Stimulated activated naive CD8-positive, alpha-beta T cell treated with anti-CD3 and anti-CD28 coated beads, Interleukin-15, amount 100 ng/mL, for 72 hours (primary cell): ENCODE results near the gene EPHB4.
"Not testable (repeated sequence)": the region's sequence is repeated elsewhere in the genome, so short reads cannot be mapped to it uniquely, and the experiment has no call there.

Experiments used
- ATAC-seq: fragments of 150-1000 bp; cut with Tn5 transposase; 2 replicates; pipeline ENCODE4 v1.10.0; 2021; ENCODE audit warnings: mild to moderate bottlenecking, moderate library complexity
- DNase-seq, 2 donors: peaks; one replicate each; pipeline ENCODE4 v3.0.0; 2021 to 2022
- H3K27ac Mint-ChIP-seq, 2 donors: one replicate each; pipeline ENCODE4 v1.8.0; 2022; ENCODE audit warnings: mild to moderate bottlenecking in 2 of 2, mixed read lengths in 2 of 2, moderate library complexity in 2 of 2
- H3K27me3 Mint-ChIP-seq: one replicate; pipeline ENCODE4 v1.8.0; 2022; ENCODE audit warnings: mixed read lengths
- H3K4me1 Mint-ChIP-seq: one replicate; pipeline ENCODE4 v1.8.0; 2022; ENCODE audit warnings: mild to moderate bottlenecking, mixed read lengths
- H3K4me3 Mint-ChIP-seq, 2 donors: one replicate each; pipeline ENCODE4 v1.8.0; 2022; ENCODE audit warnings: mild to moderate bottlenecking in 2 of 2, mixed read lengths in 2 of 2, moderate library complexity in 1 of 2
- H3K9me3 Mint-ChIP-seq, 2 donors: one replicate each; pipeline ENCODE4 v1.8.0; 2022; ENCODE audit warnings: mixed read lengths in 2 of 2

The EPHB4 gene

DNA sequence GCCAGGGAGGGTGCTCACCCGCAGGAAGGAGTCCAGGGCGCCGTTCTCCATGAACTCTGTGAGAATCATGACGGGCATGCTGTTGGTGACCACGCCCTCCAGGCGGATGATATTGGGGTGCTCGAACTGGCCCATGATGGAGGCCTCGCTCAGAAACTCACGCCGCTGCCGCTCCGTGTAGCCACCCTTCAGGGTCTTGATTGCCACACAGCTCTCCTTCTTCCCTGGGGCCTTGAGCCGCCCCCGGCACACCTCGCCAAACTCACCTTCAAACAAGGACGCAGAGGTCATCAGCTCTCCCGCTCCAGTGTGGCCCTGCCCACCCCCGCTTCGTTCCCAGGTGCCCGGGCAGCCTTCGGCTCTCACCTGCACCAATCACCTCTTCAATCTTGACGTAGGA lies 14.6 kb downstream of the EPHB4 start:
- Mint-ChIP-seq H3K9me3 (no peaks in the 10 kb centered on the region), H3K27ac (no peak overlapping the region), H3K4me1 (no peaks in the 10 kb centered on the region), H3K27me3 (no peaks in the 10 kb centered on the region), H3K4me3 (no peak overlapping the region)
- DNase-seq (no peak), ATAC-seq (no peak)

DNA sequence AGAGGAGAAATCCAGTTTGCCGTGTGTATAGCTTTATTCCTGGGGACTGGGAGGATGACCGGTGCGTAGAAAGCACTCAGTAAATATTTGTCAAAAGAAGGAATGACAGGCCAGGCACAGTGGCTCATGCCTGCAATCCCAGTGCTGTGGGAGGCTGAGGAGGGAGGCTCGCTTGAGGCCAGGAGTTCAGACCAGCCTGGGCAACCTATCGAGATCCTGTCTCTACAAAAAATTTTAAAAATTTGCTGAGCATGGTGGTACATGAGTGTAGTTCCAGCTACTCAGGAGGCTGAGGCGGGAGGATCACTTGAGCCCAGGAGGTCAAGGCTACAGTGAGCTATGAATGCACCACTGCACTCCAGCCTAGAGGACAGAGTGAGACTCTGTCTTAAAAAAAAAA lies 15.8 kb downstream of the EPHB4 start:
- H3K27me3 Mint-ChIP-seq, result no peaks in the 10 kb centered on the region
- ATAC-seq (no peak), DNase-seq (no peak)
- H3K9me3 Mint-ChIP-seq, result no peaks in the 10 kb centered on the region
- no peak overlapping the region for H3K4me3 Mint-ChIP-seq
- no peaks in the 10 kb centered on the region for H3K4me1 Mint-ChIP-seq
- no peak overlapping the region for H3K27ac Mint-ChIP-seq

DNA sequence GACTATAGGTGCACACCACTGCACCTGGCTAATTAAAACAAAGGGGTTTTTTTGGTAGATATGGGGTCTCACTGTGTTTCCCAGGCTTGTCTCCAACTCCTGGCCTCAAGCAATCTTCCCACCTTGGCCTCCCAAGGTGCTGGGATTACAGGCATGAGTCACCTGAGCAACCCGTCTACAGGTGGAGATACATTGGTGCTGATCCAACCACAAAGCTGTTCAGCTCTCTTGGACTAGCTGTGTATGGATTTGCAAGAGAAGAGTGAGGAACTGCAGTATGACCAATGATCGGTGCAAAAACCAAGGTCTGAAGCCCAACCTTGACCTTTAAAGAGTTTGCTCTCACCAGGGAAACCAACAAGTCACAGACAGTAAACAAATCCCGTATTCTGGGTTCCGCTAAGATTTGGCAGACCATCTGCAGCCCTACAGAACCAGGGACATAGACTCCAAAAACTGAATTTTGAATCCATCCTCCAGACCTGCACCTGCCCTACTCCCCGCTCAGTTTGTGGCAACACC lies 18.9 kb downstream of the EPHB4 start:
- Mint-ChIP-seq H3K4me1 (peaks cover 7% of the 10 kb centered on the region), H3K4me3 (no peak overlapping the region), H3K27me3 (no peaks in the 10 kb centered on the region), H3K27ac (no peak overlapping the region), H3K9me3 (no peaks in the 10 kb centered on the region)
- DNase-seq (no peak), ATAC-seq (no peak)

DNA sequence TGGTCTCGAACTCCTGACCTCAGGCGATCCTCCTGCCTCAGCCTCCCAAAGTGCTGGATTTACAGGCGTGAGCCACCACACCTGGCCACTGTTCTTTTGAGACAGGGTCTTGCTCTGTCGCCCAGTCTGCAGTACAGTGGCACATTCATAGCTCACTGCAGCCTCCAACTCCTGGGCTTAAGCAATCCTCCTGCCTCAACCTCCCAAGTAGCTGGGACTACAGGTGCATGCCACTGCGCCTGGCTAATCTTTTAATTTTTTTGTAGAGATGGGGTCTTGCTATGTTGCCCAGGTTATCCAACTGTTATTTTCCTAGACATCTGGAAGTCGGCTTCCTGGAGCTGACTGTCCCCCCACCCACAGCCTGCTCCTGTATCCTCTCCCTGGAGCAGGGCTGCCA lies 20.4 kb downstream of the EPHB4 start:
- peak overlapping the region in 1 of 2 donors; percentile 8 for H3K27ac Mint-ChIP-seq
- DNase-seq, H3K4me3 Mint-ChIP-seq, H3K4me1 Mint-ChIP-seq, H3K27me3 Mint-ChIP-seq, ATAC-seq, H3K9me3 Mint-ChIP-seq: not testable (repeated sequence)

DNA sequence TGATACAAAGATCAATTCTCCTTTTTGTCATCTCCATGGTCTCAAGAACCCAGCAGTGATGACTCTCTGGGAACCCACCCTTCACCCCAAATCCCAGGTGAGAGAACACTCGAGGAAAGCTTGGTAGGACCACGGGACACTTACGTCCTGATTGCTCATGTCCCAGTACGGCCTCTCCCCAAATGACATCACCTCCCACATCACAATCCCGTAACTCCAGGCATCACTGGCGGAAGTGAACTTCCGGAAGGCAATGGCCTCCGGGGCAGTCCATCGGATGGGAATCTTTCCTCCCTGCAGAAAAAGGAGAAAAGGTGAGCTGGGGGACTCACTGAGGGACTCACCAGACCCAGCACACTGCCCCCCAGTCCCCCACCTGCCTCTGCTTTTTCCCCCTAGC lies 21.0 kb downstream of the EPHB4 start:
- DNase-seq (no peak), ATAC-seq (no peak)
- no peak overlapping the region for H3K27ac Mint-ChIP-seq
- H3K9me3 Mint-ChIP-seq, result no peaks in the 10 kb centered on the region
- peaks cover 10% of the 10 kb centered on the region for H3K4me1 Mint-ChIP-seq
- H3K27me3 Mint-ChIP-seq, result no peaks in the 10 kb centered on the region
- no peak overlapping the region for H3K4me3 Mint-ChIP-seq

DNA sequence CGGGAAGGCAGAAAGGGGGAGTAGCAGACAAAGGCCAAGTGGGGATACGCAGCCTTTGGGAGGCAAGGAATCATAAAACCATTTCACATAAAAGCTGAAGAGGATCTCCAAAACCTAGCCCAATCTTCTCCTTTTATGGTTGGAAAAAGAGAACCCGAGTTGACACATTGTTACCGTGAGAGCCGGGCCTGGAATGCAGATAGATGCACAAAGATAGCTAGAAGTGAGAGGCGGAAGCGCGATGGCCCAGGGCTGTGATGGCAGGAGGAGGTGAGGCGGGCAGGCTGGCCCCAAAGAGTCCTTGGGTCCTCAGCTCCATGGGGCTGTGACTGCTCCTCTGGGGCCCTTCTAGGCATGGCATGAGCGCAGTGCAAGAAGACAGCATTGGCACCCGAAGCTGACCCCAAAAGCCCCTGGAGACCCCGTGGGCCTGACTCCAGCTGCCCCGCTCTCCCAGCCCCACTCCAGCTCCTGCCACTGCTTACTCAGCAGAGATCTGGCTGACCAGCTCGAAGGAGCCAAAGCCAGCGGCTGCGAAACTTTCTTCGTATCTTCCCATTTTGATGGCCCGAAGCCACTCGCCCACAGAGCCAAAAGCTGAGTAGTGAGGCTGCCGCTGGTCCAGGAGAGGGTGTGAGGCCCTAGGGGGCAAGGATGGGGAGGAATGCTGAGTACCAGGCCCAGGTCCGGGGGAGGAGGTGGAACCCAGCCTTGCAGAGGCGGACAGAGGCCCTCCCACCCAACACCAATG lies 22.5 kb downstream of the EPHB4 start:
- H3K4me1 Mint-ChIP-seq, result peaks cover 10% of the 10 kb centered on the region
- ATAC-seq, result no peak
- no peaks in the 10 kb centered on the region for H3K27me3 Mint-ChIP-seq
- no peak overlapping the region for H3K4me3 Mint-ChIP-seq
- H3K27ac Mint-ChIP-seq, result peak overlapping the region in 1 of 2 donors; percentile 35
- no peaks in the 10 kb centered on the region for H3K9me3 Mint-ChIP-seq
- no peak for DNase-seq

DNA sequence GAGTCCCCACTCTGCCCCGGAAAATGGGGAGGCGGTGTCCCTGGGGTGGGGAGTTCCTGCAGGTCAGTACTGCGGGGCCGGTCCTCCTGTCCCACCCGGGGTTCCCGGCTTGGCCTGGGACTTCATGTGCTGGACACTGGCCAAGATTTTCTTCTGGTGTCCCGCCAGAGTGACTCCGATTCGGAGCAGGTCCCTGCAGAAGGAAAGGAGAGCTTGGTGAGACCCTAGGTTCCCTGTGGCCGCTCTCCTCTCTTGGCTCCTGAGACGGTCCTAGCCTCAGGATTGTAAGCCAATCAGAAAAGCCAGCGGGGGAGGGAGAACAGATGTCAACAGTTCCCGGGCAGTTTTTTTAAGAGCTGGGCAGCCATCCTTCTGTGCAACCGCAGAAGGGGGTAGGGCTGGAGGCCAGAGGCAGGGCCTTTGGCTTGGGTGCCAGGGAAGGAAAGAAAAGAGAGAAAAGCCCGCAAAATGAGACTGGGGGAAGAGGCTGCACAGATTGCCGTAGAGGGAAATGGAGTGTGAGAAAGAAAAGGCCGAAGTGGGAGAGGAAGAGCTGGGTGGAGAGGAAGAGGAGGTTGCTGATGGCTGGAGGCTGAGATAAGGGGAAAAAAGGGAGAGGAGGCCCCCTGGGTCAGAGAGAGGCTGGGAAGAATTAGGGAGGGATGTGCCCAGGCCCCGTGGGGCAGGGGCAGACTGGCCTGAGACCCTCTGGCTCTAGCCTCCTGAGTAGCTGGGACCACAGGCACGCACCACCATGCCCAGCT lies 23.7 kb downstream of the EPHB4 start:
- H3K27me3 Mint-ChIP-seq, result peaks cover 11% of the 10 kb centered on the region
- ATAC-seq (peak; percentile 68), DNase-seq (peak; percentile 23 to 53)
- no peaks in the 10 kb centered on the region for H3K9me3 Mint-ChIP-seq
- peak overlapping the region in 1 of 2 donors; percentile 0 for H3K4me3 Mint-ChIP-seq
- peak overlapping the region in 1 of 2 donors; percentile 79 for H3K27ac Mint-ChIP-seq
- peaks cover 10% of the 10 kb centered on the region for H3K4me1 Mint-ChIP-seq

DNA sequence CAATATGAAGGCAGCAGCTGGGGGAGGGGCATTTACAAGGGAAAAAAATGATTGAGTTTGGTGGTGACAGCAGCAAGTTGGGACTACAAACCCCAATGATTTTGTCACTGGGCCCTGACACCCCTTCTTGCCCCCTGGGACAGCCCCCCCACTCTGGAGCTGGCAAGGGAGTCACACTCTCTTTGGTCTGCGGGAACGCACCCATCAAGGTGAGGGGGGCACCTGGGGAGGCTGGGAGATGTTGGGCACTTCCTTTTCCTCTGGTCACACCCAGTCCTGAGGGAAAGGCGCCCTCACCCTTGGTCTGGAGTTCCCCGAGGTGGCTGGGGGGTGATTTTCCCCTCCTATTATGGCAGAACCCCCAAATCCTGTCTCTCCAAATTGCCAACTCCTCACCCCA lies 24.4 kb downstream of the EPHB4 start:
- ATAC-seq, result no peak
- Mint-ChIP-seq H3K27me3 (peaks cover 17% of the 10 kb centered on the region), H3K4me3 (no peak overlapping the region), H3K4me1 (peaks cover 10% of the 10 kb centered on the region), H3K9me3 (no peaks in the 10 kb centered on the region), H3K27ac (no peak overlapping the region)
- no peak for DNase-seq

DNA sequence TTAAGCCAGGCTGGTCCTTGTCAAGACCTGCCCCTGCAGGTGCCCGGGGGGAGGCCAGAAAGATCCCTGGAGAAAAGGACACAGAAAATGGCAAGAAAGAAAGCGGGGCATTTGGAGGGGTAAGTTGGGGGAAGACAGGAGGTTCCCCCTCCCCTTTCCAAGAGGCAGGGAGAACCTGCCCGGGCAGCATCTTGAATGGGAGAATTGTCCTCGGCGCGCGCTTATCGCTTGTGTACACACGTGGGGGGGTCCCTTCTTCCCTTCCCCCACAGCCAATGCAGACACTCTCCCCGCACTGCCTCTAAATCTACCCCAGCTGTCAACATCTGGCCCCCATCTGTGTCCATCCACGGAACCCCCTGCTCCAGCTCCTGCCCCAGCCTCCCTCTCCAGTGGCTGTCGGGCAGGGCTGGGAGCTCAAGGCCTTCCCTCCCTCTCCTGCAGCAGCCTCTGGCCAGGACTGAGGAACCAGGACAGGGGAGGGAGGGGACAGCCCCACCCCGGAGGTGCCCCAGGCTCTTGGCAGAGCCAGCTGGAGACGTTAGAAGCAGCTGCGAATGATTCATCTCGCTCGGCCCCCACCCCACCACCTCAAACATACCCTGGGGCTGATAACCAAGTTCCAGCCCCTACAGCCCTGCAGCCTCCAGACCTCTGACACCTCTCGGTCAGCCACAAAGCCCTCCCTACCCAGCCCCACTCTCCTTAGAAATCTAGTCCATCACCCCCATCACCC lies 25.3 kb downstream of the EPHB4 start:
- Mint-ChIP-seq H3K9me3 (no peaks in the 10 kb centered on the region), H3K27ac (no peak overlapping the region), H3K4me3 (no peak overlapping the region), H3K4me1 (peaks cover 10% of the 10 kb centered on the region), H3K27me3 (peaks cover 19% of the 10 kb centered on the region)
- no peak for ATAC-seq
- no peak for DNase-seq

DNA sequence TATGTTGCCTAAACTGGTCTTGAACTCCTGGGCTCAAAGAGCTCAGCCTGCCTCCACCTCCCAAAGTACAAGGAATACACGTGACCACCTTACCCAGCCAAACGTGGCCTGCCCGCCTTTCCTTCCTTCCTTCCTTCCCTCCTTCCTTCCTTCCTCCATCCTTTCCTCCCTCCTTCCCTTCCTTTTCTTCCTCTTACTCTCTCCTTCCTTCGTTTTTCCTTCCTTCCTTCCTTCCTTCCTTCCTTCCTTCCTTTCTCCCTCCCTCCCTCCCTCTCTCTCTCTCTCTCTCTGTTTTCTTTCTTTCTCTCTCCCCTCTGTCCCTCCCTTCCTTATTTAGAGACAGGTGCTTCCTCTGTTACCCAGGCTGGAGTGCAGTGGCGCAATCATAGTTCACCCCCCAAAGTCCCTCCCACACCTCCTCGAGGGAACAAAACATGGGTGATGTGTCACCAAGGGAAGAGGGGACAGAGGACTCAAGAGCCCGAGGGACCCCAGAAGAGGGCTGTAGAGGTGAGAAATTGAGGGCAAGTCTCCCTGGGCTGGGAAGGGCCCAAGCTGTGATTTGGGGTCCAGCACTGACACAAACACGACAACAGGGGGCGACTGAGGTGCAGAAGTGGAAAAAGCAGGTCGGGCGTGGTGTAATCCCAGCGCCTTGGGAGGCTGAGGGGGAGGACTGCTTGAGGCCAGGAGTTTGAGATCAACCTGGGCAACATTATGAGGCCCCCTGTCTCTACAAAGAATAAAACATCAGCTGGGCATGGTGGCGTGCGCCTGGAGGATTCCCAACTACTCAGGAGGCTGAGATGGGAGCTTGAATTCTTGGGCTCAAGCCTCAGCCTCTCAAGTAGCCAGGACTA lies 28.1 kb downstream of the EPHB4 start:
- no peaks in the 10 kb centered on the region for H3K9me3 Mint-ChIP-seq
- no peak overlapping the region for H3K4me3 Mint-ChIP-seq
- peak; percentile 56 to 61 for DNase-seq
- peaks cover 24% of the 10 kb centered on the region for H3K27me3 Mint-ChIP-seq
- peaks cover 10% of the 10 kb centered on the region for H3K4me1 Mint-ChIP-seq
- peak overlapping the region in 1 of 2 donors; percentile 22 for H3K27ac Mint-ChIP-seq
- peak; percentile 79 for ATAC-seq

DNA sequence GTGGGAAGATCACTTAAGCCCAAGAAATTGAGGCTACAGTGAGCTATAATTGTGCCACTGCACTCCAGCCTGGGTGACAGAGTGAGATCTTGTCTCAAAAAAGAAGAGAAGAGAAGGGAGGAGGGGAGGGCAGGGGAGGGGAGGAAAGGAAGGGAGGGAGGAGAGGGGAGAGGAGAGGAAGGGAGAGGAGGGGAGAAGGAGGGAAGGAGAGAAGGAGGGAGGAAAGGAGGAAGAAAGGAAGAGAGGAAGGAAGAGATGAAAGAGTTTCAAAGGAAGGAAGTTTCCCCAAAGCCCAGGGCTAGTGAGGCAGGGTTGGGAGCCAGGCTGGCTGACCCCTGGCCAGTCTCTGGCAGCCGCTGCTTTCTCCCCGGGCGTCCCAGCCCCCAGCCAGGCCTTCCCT lies 32.6 kb downstream of the EPHB4 start:
- DNase-seq (no peak), ATAC-seq (no peak)
- Mint-ChIP-seq H3K27me3 (peaks cover 44% of the 10 kb centered on the region), H3K4me1 (no peaks in the 10 kb centered on the region), H3K4me3 (no peak overlapping the region), H3K9me3 (no peaks in the 10 kb centered on the region), H3K27ac (no peak overlapping the region)

DNA sequence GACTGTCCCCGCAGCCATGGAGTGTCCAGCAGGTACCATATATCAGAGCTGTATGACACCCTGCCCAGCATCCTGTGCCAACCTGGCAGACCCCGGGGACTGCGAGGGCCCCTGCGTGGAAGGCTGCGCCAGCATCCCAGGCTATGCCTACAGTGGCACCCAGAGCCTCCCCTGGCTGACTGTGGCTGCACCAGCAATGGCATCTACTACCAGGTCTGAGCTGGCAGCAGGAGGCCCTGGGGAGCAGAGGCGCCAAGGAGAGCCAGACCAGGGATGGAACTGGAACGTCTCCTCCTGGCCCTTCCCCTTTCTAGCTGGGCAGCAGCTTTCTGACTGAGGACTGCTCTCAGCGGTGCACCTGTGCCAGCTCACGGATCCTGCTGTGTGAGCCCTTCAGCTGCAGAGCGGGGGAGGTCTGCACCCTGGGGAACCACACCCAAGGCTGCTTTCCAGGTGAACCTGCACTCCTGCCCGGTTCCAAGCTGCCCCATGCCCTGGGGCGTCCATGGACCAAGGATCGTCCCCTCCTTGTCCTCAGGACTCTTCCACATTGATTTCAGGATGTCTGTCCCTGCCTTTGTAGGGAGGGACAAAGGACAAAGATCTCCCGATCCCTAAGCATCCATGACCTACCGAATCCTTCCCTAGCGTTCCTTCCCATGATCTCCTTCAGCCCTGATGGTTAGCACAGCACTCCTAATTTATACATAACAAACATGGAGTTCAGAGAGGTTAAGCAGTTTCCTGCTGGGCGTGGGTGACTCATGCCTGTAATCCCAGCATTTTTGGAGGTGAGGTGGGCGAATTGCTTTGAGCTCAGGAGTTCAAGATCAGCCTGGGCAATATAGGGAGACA lies 33.3 kb downstream of the EPHB4 start:
- Mint-ChIP-seq H3K4me1 (no peaks in the 10 kb centered on the region), H3K4me3 (no peak overlapping the region), H3K9me3 (no peaks in the 10 kb centered on the region), H3K27ac (no peak overlapping the region), H3K27me3 (peaks cover 42% of the 10 kb centered on the region)
- DNase-seq, result no peak
- ATAC-seq, result no peak

DNA sequence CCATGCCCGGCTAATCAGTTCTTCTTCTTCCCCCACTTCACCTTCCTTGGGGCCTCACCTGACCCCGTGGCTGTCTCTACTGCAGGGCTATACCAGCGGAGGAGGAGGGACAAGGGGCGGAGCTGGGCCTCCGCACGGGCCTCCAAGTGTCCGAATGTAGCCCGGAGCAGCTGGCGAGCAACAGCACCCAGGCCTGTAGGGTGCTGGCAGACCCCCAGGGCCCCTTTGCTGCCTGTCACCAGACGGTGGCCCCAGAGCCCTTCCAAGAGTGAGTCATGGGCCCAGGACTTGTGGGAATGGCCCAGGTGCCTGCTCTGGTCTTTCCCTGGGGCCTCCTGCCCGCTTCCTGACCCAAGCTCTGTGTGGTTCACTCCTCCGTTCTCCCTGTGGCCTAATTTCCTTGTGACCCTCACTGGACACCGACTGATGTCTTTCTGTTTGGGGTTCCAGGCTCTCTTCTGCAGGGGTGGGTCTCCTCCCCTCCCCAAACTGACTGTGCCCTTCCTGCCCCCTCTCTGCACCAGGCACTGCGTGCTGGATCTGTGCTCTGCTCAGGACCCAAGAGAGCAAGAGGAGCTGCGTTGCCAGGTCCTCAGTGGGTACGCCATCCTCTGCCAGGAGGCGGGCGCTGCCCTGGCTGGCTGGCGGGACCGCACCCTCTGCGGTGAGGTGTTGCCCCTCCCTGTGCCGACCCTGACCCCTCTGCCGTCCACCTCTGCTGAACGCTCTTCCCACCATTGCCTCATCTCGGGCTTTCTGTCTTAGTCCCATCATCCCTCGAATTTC lies 35.2 kb downstream of the EPHB4 start:
- no peak for ATAC-seq

DNA sequence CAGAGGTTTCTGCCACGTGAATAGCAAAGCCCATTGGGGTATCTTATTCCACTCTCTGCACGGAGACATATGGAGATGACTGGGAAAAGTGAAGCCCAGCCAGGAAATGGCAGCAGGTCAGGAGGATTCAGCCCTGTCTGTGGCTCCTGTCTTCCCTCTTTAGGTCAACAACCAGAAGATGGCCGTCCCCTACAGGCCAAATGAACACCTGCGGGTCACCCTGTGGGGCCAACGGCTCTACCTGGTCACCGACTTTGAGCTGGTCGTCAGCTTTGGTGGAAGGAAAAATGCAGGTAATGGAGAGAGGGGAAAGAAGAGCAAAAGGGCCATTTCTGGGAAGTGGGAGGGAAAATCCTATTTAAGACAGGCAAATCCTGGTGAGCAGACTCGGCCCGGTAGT lies 38.3 kb downstream of the EPHB4 start:
- peaks cover 0 to 8% of the 10 kb centered on the region in 2 donors for H3K9me3 Mint-ChIP-seq
- H3K27ac Mint-ChIP-seq, result peak overlapping the region in 1 of 2 donors; percentile 38
- H3K4me1 Mint-ChIP-seq, result peaks cover 7% of the 10 kb centered on the region
- ATAC-seq (no peak), DNase-seq (no peak)
- peaks cover 55% of the 10 kb centered on the region for H3K27me3 Mint-ChIP-seq
- H3K4me3 Mint-ChIP-seq, result no peak overlapping the region

More for the DNA sequence above, 35.2 kb downstream of the EPHB4 start:
- H3K9me3 Mint-ChIP-seq, result no peaks in the 10 kb centered on the region
- H3K4me1 Mint-ChIP-seq, result no peaks in the 10 kb centered on the region
- H3K4me3 Mint-ChIP-seq, result no peak overlapping the region
- peaks cover 39% of the 10 kb centered on the region for H3K27me3 Mint-ChIP-seq
- peak overlapping the region in 1 of 2 donors; percentile 6 for H3K27ac Mint-ChIP-seq
- DNase-seq, result no peak
